AG10803 (cell line): Measurements from ENCODE around the gene AMPD2.
A peak's percentile ranks its signal among the peaks of the same experiment; 100 is the strongest.

ENCODE experiments used
- DNase-seq: peaks from one replicate; pipeline ENCODE4 v3.0.0; 2010; ENCODE audit warnings: low read depth
- H3K4me3 ChIP-seq: 2 replicates; pipeline ENCODE4 v1.5.1; 2011; ENCODE audit warnings: mild to moderate bottlenecking, low read length, control low read depth
- TF ChIP-seq, protein P1 (sequence below): conservative IDR thresholded peaks from 2 replicates; pipeline ENCODE4 v1.5.1; 2011; ENCODE audit warnings: mild to moderate bottlenecking, low read length, control low read depth, inconsistent platforms

AMPD2 gene

DNA sequence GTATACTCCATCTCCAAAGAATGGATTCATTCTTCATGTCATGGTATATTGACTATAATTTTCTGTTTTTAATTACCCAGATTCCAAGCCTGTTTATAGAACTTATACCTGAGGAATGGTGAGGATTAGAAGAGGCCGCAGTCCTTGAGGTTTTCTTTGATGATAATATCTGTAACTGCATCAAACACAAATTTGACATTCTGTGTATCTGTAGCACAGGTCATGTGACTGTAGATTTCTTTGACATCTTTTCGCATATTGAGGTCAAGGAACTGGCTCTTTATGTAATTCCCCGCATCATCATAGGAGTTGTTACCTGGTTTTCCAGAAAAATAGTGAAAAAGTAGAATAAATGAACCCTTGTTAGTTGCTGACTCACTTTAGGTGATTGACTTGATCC, 16.4 kb upstream of the AMPD2 start:
- no peak overlapping the region for H3K4me3 ChIP-seq
- no peak for DNase-seq
- TF ChIP-seq, protein P1, sequence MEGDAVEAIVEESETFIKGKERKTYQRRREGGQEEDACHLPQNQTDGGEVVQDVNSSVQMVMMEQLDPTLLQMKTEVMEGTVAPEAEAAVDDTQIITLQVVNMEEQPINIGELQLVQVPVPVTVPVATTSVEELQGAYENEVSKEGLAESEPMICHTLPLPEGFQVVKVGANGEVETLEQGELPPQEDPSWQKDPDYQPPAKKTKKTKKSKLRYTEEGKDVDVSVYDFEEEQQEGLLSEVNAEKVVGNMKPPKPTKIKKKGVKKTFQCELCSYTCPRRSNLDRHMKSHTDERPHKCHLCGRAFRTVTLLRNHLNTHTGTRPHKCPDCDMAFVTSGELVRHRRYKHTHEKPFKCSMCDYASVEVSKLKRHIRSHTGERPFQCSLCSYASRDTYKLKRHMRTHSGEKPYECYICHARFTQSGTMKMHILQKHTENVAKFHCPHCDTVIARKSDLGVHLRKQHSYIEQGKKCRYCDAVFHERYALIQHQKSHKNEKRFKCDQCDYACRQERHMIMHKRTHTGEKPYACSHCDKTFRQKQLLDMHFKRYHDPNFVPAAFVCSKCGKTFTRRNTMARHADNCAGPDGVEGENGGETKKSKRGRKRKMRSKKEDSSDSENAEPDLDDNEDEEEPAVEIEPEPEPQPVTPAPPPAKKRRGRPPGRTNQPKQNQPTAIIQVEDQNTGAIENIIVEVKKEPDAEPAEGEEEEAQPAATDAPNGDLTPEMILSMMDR, result no peak

DNA sequence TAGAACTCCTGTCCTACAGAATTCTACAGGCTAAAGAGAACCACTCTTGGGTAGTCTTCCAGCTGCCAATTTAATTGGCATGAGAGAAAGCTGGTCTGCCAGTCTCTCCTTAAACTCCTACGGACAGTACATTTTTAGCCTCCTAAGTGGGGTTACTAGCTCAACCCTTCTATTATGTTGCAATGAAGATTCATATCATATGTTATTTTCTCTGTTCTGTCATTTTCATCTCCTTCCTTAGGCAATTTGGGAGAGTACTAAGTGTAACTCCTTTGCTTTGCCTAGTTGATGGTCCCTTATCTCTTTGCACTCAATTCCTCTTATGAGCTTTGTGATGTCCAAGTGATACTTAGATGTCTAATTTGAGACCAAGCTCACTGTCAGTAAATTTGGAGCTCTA, 14.3 kb upstream of the AMPD2 start:
- DNase-seq, result no peak
- no peak overlapping the region for H3K4me3 ChIP-seq
- TF ChIP-seq, protein P1, result no peak

DNA sequence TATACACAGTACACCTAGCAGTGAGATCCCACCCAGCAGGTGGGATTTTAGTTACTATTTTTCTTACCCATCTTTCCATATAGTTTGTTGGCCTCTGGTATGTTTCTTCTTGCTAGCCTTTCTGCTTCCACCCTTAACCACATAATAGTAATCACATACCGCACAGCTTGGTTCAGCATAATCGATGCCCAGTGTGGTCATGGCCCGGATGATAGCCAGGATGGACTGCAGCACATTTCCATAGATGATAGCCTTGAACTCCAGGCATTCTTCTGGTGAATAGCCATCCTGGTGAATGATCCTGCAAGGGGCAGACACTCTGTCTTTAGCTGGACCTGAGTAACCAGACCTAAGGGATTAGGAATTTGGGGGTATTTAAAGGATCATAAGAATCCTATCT, 9.8 kb upstream of the AMPD2 start:
- TF ChIP-seq, protein P1, result no peak
- peak; percentile 28 for DNase-seq
- no peak overlapping the region for H3K4me3 ChIP-seq

DNA sequence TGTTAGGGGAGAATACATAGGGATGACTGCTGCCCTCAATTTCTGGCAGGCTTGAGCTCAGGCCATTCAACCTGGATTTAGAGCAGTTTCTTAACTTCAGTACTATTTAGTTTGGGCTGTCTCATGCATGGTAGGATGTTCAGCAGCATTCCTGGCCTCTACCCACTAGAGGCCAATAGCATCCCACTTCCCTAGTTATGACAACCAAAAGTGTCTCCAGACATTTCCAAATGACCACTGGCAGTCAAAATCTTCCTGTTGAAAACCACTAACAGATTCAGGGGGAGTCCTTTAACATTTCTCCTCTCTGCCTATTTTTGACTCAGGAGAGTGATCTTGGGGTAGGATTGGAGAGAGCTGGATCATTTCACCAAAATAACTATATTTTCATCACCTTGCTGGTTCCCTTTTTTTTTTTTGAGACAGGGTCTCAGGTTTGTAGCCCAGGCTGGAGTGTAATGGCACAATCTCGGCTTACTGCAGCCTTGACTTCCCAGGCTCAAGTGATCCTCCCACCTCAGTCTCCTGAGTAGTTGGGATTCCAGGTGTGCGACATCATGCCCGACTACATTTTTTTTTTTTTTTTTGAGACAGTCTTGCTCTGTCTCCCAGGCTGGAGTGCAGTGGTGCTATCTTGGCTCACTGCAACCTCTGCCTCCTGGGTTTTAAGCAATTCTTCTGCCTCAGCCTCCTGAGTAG, 8.9 kb upstream of the AMPD2 start:
- TF ChIP-seq, protein P1, result no peak; the same call in 1 of the 2 replicates
- H3K4me3 ChIP-seq, result no peak overlapping the region
- peak; percentile 64 for DNase-seq

DNA sequence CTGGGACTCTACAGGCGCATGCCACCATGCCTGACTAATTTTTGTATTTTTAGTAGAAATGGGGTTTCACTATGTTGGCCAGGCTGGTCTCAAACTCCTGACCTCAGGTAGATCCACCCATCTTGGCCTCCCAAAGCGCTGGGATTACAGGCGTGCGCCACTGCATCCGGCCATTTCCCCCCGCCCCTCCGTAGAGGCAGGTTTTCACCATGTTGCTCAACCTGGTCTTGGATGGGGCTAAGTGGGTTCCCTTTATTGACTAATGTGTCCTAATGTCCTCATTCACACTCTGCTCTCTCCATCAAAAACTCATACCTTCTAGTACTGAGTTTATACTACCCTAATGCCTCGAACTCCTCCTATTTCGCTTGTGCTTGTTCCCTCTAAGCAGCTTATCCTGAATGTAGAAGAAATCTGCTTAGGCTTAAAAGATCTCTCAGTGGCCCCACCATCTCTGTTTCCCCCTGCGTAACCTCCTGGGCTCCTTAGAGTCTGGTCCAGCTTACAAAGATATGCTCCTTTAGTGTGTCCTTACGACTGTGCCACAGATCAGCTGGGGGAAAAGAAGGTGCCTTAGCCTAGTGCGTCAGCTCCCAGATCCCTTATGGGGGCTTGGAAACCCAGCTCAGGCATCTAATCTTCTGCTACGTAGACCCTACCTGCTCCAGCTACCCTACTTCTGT, 8.2 kb upstream of the AMPD2 start:
- no peak overlapping the region for H3K4me3 ChIP-seq
- TF ChIP-seq, protein P1, result no peak
- no peak for DNase-seq

DNA sequence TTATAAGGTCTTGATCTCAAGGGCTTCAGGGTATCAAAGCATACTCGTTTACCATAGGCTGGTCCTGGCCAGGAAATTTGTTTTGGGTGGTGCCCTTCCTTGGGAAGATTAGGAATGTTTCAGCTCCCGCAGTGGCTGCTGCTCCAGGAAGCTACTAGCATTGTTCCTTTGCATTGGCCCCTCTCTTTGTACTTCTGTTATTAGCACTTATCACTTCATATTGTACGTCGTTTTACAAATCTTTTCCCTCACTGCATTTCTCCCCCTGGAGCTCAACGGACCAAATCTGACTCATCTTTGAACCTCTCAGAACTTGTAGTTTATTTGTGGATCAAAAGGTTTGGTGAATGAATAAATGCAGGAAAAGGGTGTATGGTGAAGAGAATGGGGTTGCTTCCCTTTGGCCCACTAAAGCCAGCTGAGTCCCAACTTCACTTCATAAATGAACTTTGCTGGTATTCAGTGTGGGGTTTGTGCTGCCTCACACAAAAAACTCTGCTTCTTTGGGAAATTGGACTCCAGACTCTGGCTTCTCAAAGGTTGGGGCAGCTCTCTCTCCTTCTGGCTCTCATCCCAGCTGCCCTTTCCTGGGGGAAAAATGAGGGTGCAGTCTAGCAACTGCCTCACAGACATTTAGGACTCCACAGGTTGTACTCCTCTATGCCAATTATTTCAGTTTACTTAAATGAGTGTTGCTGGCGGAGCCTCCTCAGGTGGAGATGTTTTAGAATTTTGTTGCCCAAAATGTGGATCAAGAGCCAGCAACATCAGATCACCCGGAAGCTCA, 6.1 kb upstream of the AMPD2 start:
- TF ChIP-seq, protein P1, result no peak
- H3K4me3 ChIP-seq, result no peak overlapping the region
- DNase-seq, result peak; percentile 21
